Hepatocyte (in vitro differentiated cells): ENCODE measurements around the gene ENG. TPM values are rescaled to one million over a fixed set of nuclear protein-coding genes. Genes with fewer than 3 reads are reported as not detected.

ENCODE experiments used
- DNase-seq: peaks from one replicate; pipeline ENCODE4 v3.0.0-alpha.2; 2016; ENCODE audit warnings: low spot score
- H2AFZ ChIP-seq: fragments of 200-600 bp; sonication (generic); 2 replicates; pipeline ENCODE4 v1.6.0; 2016; ENCODE audit warnings: antibody characterized with exemption, mild to moderate bottlenecking
- H3K27ac ChIP-seq: fragments of 200-600 bp; sonication (generic); 2 replicates; pipeline ENCODE4 v1.5.1; 2016; ENCODE audit warnings: mild to moderate bottlenecking
- H3K27me3 ChIP-seq: fragments of 200-600 bp; sonication (generic); 2 replicates; pipeline ENCODE4 v1.6.1; 2016
- H3K36me3 ChIP-seq: fragments of 200-600 bp; sonication (generic); replicated peaks from 2 replicates; pipeline ENCODE4 v1.5.1; 2016; ENCODE audit warnings: low read depth; ENCODE audit not compliant: insufficient read depth
- H3K4me1 ChIP-seq: fragments of 200-600 bp; sonication (generic); 2 replicates; pipeline ENCODE4 v1.5.1; 2016; ENCODE audit warnings: mild to moderate bottlenecking, moderate library complexity; ENCODE audit not compliant: insufficient read depth
- H3K4me2 ChIP-seq: fragments of 200-600 bp; sonication (generic); 2 replicates; pipeline ENCODE4 v1.6.0; 2016
- H3K4me3 ChIP-seq: fragments of 200-600 bp; sonication (generic); 2 replicates; pipeline ENCODE4 v1.5.1; 2016; ENCODE audit warnings: mild to moderate bottlenecking
- H3K79me2 ChIP-seq: fragments of 200-600 bp; sonication (generic); 2 replicates; pipeline ENCODE4 v1.6.0; 2017; ENCODE audit warnings: mild to moderate bottlenecking
- H3K9me2 ChIP-seq: fragments of 200-600 bp; sonication (generic); replicated peaks from 2 replicates; pipeline ENCODE4 v1.6.0; 2017; ENCODE audit warnings: mild to moderate bottlenecking; ENCODE audit not compliant: insufficient read depth
- H3K9me3 ChIP-seq: fragments of 200-600 bp; sonication (generic); 2 replicates; pipeline ENCODE4 v1.5.1; 2016; ENCODE audit warnings: low read depth, mild to moderate bottlenecking
- H4K20me1 ChIP-seq: fragments of 200-600 bp; sonication (generic); 2 replicates; pipeline ENCODE4 v1.6.0; 2016; ENCODE audit warnings: mild to moderate bottlenecking; ENCODE audit not compliant: insufficient read depth, poor library complexity, severe bottlenecking
- CTCF ChIP-seq: fragments of 200-600 bp; sonication (generic); IDR thresholded peaks from 2 replicates; pipeline ENCODE4 v1.5.1; 2016; ENCODE audit warnings: antibody characterized with exemption, mild to moderate bottlenecking; ENCODE audit not compliant: poor library complexity
- EZH2 ChIP-seq: fragments of 200-600 bp; sonication (generic); IDR thresholded peaks from 2 replicates; pipeline ENCODE4 v1.6.1; 2016; ENCODE audit warnings: antibody characterized with exemption, mild to moderate bottlenecking, borderline replicate concordance
- EZH2phosphoT487 ChIP-seq: fragments of 200-600 bp; sonication (generic); IDR thresholded peaks from one replicate; pipeline ENCODE4 v1.6.1; 2018; ENCODE audit warnings: antibody characterized with exemption, mild to moderate bottlenecking, low read depth, moderate library complexity; ENCODE audit not compliant: unreplicated experiment, severe bottlenecking
- WGBS: methylation state at CpG from one replicate; pipeline ENCODE4 v1.1.6; 2016; ENCODE audit warnings: low lambda C conversion rate; ENCODE audit errors: missing lambda C conversion rate; 5-methylcytosine and 5-hydroxymethylcytosine counted together
- polyA plus RNA-seq: library from polyadenylated mRNA; unstranded; fragments of >200 nt; fragmentation: Nextera tagmentation; extraction: Ambion mirVana; gene quantifications from 2 replicates; pipeline ENCODE4 v1.2.1, GENCODE V29; 2016
- total RNA-seq: library from RNA; depleted of rRNA; stranded (reverse); fragments of >200 nt; gene quantifications from 2 replicates; pipeline ENCODE4 v1.2.3, GENCODE V29; 2014

The ENG gene
- total and polyA plus RNA-seq, 2 experiments from 2014 or later, result 6.8 to 21.2 TPM

GRCh38 chr9:127792417-127793031 lies 61.9 kb downstream of the ENG start:
- Histone ChIP-seq H3K9me3 (no peaks in the 10 kb centered on the region), H3K4me2 (no peak overlapping the region), H3K27ac (no peak overlapping the region), H3K27me3 (no peaks in the 10 kb centered on the region), H3K9me2 (no peaks in the 10 kb centered on the region), H2AFZ (no peak overlapping the region), H3K4me1 (peaks cover 5% of the 10 kb centered on the region), H3K79me2 (peaks cover 30% of the 10 kb centered on the region), H4K20me1 (peaks cover 37% of the 10 kb centered on the region), H3K4me3 (no peak overlapping the region), H3K36me3 (peaks cover 1% of the 10 kb centered on the region)
- no peak for DNase-seq
- 91% methylated on average over 7 of the region's 7 CpGs for WGBS
- no peak for TF ChIP-seq EZH2phosphoT487

- Histone ChIP-seq H3K9me3 (no peaks in the 10 kb centered on the region), H2AFZ (no peak overlapping the region), H3K4me2 (no peak overlapping the region), H3K9me2 (no peaks in the 10 kb centered on the region), H3K79me2 (peaks cover 43% of the 10 kb centered on the region), H3K4me3 (no peak overlapping the region), H3K4me1 (peaks cover 12% of the 10 kb centered on the region), H3K27ac (no peak overlapping the region), H4K20me1 (peaks cover 49% of the 10 kb centered on the region), H3K27me3 (no peaks in the 10 kb centered on the region), H3K36me3 (peaks cover 3% of the 10 kb centered on the region)
- WGBS, result 95% methylated on average over 4 of the region's 4 CpGs
- DNase-seq, result no peak
- TF ChIP-seq EZH2phosphoT487, result no peak
- TF ChIP-seq CTCF, result no peak
- TF ChIP-seq EZH2, result no peak
These were observed 63.4 kb downstream of the ENG start for GRCh38 chr9:127791085-127791484.

- H3K9me2 ChIP-seq, result no peaks in the 10 kb centered on the region
- H3K4me2 ChIP-seq, result no peak overlapping the region
- peaks cover 45% of the 10 kb centered on the region for H3K79me2 ChIP-seq
- no peak overlapping the region for H2AFZ ChIP-seq
- peaks cover 8% of the 10 kb centered on the region for H3K4me1 ChIP-seq
- peaks cover 3% of the 10 kb centered on the region for H3K36me3 ChIP-seq
- no peak for TF ChIP-seq EZH2
- TF ChIP-seq EZH2phosphoT487, result no peak
- no peak for TF ChIP-seq CTCF
- no peaks in the 10 kb centered on the region for H3K27me3 ChIP-seq
- DNase-seq, result no peak
- peaks cover 50% of the 10 kb centered on the region for H4K20me1 ChIP-seq
- 94% methylated on average over 9 of the region's 9 CpGs for WGBS
- no peak overlapping the region for H3K27ac ChIP-seq
- H3K4me3 ChIP-seq, result no peak overlapping the region
- H3K9me3 ChIP-seq, result no peaks in the 10 kb centered on the region
These were observed 64.2 kb downstream of the ENG start for GRCh38 chr9:127790094-127790855.

GRCh38 chr9:127789179-127789578 lies 65.3 kb downstream of the ENG start:
- Histone ChIP-seq H3K79me2 (peaks cover 45% of the 10 kb centered on the region), H3K4me1 (peaks cover 8% of the 10 kb centered on the region), H4K20me1 (peaks cover 50% of the 10 kb centered on the region), H3K27ac (no peak overlapping the region), H3K27me3 (no peaks in the 10 kb centered on the region), H3K9me3 (no peaks in the 10 kb centered on the region), H3K4me3 (no peak overlapping the region), H3K9me2 (no peaks in the 10 kb centered on the region), H3K36me3 (peaks cover 3% of the 10 kb centered on the region), H2AFZ (no peak overlapping the region), H3K4me2 (no peak overlapping the region)
- TF ChIP-seq CTCF (no peak), EZH2phosphoT487 (no peak), EZH2 (no peak)
- no peak for DNase-seq
- WGBS, result 95% methylated on average over 25 of the region's 25 CpGs
